ENCODE results near the gene OVAAL.

DNA sequence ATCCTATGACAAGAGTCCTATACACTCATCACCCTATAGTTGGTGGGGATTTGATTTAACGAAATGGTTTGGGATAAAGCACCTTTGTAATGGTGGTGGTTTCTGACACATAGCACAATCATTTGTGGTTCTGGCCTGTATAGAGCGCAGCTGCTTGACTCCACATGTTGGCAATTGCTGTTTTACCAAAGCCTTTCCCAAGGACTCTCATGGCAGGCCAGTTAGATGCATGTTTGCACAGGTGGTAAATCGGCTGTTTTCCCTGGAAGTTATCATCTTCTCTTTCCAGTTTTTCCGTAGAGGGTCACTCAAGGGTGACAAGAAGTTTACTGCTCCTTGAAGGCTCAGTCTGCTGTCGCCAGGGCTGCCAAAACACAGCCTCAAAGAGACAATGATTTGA lies 56.0 kb downstream of the OVAAL start:
- TF ChIP-seq TCF7 (IDR thresholded peaks at IDR 0.05; ENCODE audit: borderline replicate concordance) (no peak), POLR2AphosphoS5 (IDR thresholded peaks at IDR 0.05; ENCODE audit: control insufficient read depth, insufficient read depth, low read depth, low read length) (no peak), NCOR1 (IDR thresholded peaks at IDR 0.05) (no peak), GABPB2 (CRISPR knock-in tag; conservative IDR thresholded peaks at IDR 0.05) (no peak), DDX20 (tag; IDR thresholded peaks at IDR 0.05; ENCODE audit: low read depth) (no peak), MXI1 (IDR thresholded peaks at IDR 0.05; ENCODE audit: low read depth, low read length) (no peak), EP300 (IDR thresholded peaks at IDR 0.05; ENCODE audit: low read length) (no peak)
- TF ChIP-seq, protein P1, sequence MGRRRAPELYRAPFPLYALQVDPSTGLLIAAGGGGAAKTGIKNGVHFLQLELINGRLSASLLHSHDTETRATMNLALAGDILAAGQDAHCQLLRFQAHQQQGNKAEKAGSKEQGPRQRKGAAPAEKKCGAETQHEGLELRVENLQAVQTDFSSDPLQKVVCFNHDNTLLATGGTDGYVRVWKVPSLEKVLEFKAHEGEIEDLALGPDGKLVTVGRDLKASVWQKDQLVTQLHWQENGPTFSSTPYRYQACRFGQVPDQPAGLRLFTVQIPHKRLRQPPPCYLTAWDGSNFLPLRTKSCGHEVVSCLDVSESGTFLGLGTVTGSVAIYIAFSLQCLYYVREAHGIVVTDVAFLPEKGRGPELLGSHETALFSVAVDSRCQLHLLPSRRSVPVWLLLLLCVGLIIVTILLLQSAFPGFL (CRISPR knock-in tag; IDR thresholded peaks at IDR 0.05), result no peak
- TF ChIP-seq, protein P2, sequence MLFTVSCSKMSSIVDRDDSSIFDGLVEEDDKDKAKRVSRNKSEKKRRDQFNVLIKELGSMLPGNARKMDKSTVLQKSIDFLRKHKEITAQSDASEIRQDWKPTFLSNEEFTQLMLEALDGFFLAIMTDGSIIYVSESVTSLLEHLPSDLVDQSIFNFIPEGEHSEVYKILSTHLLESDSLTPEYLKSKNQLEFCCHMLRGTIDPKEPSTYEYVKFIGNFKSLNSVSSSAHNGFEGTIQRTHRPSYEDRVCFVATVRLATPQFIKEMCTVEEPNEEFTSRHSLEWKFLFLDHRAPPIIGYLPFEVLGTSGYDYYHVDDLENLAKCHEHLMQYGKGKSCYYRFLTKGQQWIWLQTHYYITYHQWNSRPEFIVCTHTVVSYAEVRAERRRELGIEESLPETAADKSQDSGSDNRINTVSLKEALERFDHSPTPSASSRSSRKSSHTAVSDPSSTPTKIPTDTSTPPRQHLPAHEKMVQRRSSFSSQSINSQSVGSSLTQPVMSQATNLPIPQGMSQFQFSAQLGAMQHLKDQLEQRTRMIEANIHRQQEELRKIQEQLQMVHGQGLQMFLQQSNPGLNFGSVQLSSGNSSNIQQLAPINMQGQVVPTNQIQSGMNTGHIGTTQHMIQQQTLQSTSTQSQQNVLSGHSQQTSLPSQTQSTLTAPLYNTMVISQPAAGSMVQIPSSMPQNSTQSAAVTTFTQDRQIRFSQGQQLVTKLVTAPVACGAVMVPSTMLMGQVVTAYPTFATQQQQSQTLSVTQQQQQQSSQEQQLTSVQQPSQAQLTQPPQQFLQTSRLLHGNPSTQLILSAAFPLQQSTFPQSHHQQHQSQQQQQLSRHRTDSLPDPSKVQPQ (CRISPR knock-in tag; IDR thresholded peaks at IDR 0.05; ENCODE audit: borderline replicate concordance), result no peak
- TF ChIP-seq, protein P3, sequence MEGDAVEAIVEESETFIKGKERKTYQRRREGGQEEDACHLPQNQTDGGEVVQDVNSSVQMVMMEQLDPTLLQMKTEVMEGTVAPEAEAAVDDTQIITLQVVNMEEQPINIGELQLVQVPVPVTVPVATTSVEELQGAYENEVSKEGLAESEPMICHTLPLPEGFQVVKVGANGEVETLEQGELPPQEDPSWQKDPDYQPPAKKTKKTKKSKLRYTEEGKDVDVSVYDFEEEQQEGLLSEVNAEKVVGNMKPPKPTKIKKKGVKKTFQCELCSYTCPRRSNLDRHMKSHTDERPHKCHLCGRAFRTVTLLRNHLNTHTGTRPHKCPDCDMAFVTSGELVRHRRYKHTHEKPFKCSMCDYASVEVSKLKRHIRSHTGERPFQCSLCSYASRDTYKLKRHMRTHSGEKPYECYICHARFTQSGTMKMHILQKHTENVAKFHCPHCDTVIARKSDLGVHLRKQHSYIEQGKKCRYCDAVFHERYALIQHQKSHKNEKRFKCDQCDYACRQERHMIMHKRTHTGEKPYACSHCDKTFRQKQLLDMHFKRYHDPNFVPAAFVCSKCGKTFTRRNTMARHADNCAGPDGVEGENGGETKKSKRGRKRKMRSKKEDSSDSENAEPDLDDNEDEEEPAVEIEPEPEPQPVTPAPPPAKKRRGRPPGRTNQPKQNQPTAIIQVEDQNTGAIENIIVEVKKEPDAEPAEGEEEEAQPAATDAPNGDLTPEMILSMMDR (IDR thresholded peaks at IDR 0.05 in 2 of 3, conservative IDR thresholded peaks at IDR 0.05 in 1 of 3; ENCODE audit: insufficient read depth in 2 of 3, low read depth in 1 of 3, low read length in 3 of 3), result no peak
